Testis (tissue), 3 donors: Measurements from ENCODE around the gene PLXNB1. TPM values are rescaled to one million over a fixed set of nuclear protein-coding genes. Genes with fewer than 3 reads are reported as not detected.

ENCODE experiments used
- DNase-seq: peaks from one replicate; pipeline ENCODE4 v3.0.0-alpha.2; 2019
- H3K27ac ChIP-seq, 2 donors: fragments of 200-600 bp; sonication (generic); one replicate each; pipeline ENCODE4 v1.5.1; 2019
- H3K27me3 ChIP-seq: fragments of 200-600 bp; sonication (generic); one replicate; pipeline ENCODE4 v1.5.1; 2019
- H3K36me3 ChIP-seq: fragments of 200-600 bp; sonication (generic); one replicate; pipeline ENCODE4 v1.5.1; 2017; ENCODE audit warnings: low read depth; ENCODE audit errors: missing control alignments
- H3K4me1 ChIP-seq: fragments of 200-600 bp; sonication (generic); one replicate; pipeline ENCODE4 v1.5.1; 2019
- H3K4me3 ChIP-seq, 2 donors: fragments of 200-600 bp; sonication (generic); one replicate each; pipeline ENCODE4 v1.5.1; 2017 to 2019
- H3K9me3 ChIP-seq: fragments of 200-600 bp; sonication (generic); one replicate; pipeline ENCODE4 v1.5.1; 2017
- POLR2A ChIP-seq: fragments of 450-650 bp; IDR thresholded peaks from one replicate; pipeline ENCODE4 v1.6.1; 2017; ENCODE audit warnings: antibody characterized with exemption, mild to moderate bottlenecking, moderate library complexity
- WGBS, 2 donors: methylation state at CpG; one replicate each; pipeline ENCODE4 v1.1.5; 2018; 5-methylcytosine and 5-hydroxymethylcytosine counted together
- intact Hi-C: fragments of 100-400 bp; cut with DNase I; formaldehyde crosslinking; loops from one replicate; pipeline ENCODE4 v1.15.1; 2023; ENCODE audit warnings: low total_unique reads
- polyA plus RNA-seq: library from polyadenylated mRNA; stranded (reverse); fragments of 350-450 nt; fragmentation: Illumina TruSeq; extraction: RNeasy Lipid Tissue Mini Kit (QIAGEN cat#74804); gene quantifications from one replicate; pipeline ENCODE4 v1.2.3, GENCODE V29; 2014; ENCODE audit warnings: low read depth, low replicate concordance; ENCODE audit not compliant: insufficient read depth
- total RNA-seq, 2 donors: library from RNA; depleted of rRNA; stranded (reverse); fragments of >200 nt; gene quantifications; one replicate each; pipeline ENCODE4 v1.2.3, GENCODE V29; 2016
- TF ChIP-seq, protein P1 (sequence below), 3 experiments: fragments of 450-650 bp in 2 of 3; fragments of 200-600 bp in 1 of 3; sonication (generic) in 1 of 3; IDR thresholded peaks; one replicate each; pipeline ENCODE4 v1.5.1; 2016 to 2019; ENCODE audit warnings: antibody characterized with exemption in 3 of 3, mild to moderate bottlenecking in 2 of 3, moderate library complexity in 1 of 3

Gene PLXNB1
- total and polyA plus RNA-seq, 3 donors from 2014 or later = 41.5 to 79.2 (median 70.2) TPM

DNA sequence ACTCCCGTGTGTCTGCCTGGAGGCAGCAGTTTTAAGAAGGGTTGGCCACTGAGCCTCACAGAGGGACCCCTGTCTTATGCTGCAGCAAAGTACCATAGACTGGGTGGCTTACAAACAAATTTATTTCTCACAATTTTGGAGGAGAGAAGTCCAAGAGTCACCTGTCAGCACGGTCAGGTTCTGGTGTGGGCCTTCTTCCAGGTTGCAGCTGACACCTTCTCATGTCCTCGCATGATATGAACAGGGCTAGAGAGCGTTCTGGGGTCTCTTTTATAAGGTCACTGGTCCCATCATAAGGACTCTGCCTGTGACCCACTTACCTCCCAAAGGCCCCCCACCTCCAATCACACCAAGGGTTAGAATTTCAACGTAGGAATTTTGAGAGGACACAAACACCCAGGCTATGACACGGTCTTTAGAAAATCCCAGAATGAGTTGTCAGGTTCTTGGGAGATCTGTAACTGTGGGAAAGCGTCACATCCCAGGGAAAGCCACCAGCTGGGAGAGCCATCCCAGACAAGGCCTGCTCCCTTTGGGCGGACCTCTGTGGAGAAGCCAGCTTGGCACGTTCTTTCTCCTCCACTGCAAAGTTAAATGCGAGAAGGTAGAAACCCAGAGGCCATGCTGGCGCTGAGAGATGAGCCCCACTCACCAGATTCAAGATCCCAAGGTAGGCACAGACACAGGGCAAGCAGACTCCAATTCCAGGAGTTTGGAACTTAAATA lies 58.1 kb downstream of the PLXNB1 start, which contains the start of gene FBXW12:
TSS of gene FBXW12 (plus strand) at position 569 of the 726 bp plus-strand sequence. CDS start 549 bp downstream, outside the sequence.
- no peak for DNase-seq
- Histone ChIP-seq H3K27me3 (no peaks in the 10 kb centered on the region), H3K36me3 (no peaks in the 10 kb centered on the region), H3K4me1 (peaks cover 6% of the 10 kb centered on the region), H3K4me3 (no peak within 1 kb of the TSS), H3K27ac (no peak within 1 kb of the TSS), H3K9me3 (no peaks in the 10 kb centered on the region)
- 84 to 93% methylated on average over 11 of the region's 11 CpGs for WGBS, 2 donors
- intact Hi-C loops = no loop called here
- TF ChIP-seq, protein P1, sequence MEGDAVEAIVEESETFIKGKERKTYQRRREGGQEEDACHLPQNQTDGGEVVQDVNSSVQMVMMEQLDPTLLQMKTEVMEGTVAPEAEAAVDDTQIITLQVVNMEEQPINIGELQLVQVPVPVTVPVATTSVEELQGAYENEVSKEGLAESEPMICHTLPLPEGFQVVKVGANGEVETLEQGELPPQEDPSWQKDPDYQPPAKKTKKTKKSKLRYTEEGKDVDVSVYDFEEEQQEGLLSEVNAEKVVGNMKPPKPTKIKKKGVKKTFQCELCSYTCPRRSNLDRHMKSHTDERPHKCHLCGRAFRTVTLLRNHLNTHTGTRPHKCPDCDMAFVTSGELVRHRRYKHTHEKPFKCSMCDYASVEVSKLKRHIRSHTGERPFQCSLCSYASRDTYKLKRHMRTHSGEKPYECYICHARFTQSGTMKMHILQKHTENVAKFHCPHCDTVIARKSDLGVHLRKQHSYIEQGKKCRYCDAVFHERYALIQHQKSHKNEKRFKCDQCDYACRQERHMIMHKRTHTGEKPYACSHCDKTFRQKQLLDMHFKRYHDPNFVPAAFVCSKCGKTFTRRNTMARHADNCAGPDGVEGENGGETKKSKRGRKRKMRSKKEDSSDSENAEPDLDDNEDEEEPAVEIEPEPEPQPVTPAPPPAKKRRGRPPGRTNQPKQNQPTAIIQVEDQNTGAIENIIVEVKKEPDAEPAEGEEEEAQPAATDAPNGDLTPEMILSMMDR (IDR thresholded peaks at IDR 0.05) = no peak
- TF ChIP-seq POLR2A = no peak

DNA sequence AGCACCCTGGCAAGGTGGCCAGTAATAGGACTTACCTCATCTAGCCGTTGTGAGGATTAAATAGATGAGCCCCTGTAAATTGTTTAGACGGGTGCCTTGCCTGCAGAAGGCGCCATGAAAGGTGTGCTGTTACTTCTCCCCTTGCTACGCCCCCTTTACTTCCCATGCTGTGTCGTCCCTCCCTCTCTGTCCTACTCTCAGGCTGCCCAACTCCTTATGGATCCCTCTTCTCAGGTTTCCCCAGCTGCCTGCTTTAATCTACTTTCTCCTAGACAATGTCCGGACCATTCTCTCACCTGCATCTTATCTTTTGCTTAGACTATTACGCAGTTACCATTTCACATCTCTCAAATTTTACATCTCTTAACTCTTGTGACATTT lies 59.6 kb downstream of the PLXNB1 start:
- no peak for DNase-seq
- H3K4me3 ChIP-seq = no peak overlapping the region
- TF ChIP-seq POLR2A = no peak
- peaks cover 6% of the 10 kb centered on the region for H3K4me1 ChIP-seq
- WGBS, 2 donors = 81 to 89% methylated on average over 7 of the region's 7 CpGs
- intact Hi-C loops = no loop called here
- no peaks in the 10 kb centered on the region for H3K36me3 ChIP-seq
- H3K9me3 ChIP-seq = no peaks in the 10 kb centered on the region
- H3K27ac ChIP-seq = no peak overlapping the region
- H3K27me3 ChIP-seq = no peaks in the 10 kb centered on the region

DNA sequence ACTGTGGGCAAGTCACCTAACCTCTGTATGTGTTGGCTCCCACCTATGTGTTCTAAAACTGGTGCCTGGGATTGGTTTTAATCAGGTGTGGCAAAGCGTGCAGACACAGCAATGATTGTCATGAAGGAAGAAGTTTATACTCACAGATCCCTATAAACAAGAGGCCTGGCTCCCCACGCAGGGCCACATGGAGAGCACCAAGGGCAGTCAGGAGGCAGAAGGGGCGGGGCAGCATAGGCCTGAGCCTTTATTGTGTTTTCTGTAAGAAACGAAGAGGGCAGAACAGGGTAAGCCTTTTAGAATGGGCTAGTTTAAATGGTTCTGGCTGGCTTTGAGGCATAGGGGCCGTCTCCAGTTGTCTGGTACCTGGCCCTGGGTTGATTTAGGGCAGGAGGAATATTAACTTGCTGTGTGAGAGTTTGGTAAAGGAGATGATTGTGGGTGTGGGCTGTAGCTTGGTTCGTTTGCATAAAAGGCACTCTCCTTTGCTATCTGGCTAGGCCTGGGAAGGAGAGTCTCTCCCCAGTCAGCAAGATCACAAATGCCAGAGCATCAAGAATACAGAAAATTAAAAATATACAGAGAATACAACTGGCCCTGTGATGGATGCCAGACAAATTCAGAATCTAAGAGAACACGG lies 60.1 kb downstream of the PLXNB1 start:
- no peak for DNase-seq
- no peak overlapping the region for H3K4me3 ChIP-seq
- intact Hi-C loops = no loop called here
- no peaks in the 10 kb centered on the region for H3K36me3 ChIP-seq
- H3K9me3 ChIP-seq = no peaks in the 10 kb centered on the region
- no peak overlapping the region for H3K27ac ChIP-seq
- no peak for TF ChIP-seq POLR2A
- TF ChIP-seq, protein P1 (IDR thresholded peaks at IDR 0.05) = no peak
- 73 to 76% methylated on average over 7 of the region's 7 CpGs for WGBS, 2 donors
- no peaks in the 10 kb centered on the region for H3K27me3 ChIP-seq
- peaks cover 6% of the 10 kb centered on the region for H3K4me1 ChIP-seq

DNA sequence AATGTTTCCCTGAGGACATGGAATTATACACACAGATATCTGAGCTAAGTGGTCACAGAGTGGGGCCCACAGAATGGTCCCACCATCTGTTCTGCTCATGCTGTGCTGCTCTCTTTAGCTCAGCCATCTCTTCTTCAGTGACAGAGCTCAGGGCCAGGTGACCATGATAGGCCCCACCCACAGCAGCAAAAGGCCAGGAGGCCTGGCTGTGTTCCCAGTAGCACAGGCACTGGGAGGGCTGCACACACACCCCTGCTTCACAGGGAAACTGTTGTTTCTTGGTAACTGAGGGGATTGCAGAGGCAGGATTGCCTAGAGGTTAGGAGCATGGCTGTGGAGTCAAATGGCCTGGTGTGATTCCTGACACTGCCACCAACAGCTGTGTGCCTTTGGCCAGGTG lies 62.7 kb downstream of the PLXNB1 start:
- Histone ChIP-seq H3K4me3 (no peak overlapping the region), H3K27me3 (no peaks in the 10 kb centered on the region), H3K27ac (no peak overlapping the region), H3K36me3 (no peaks in the 10 kb centered on the region), H3K9me3 (no peaks in the 10 kb centered on the region), H3K4me1 (no peaks in the 10 kb centered on the region)
- intact Hi-C loops = no loop called here
- no peak for TF ChIP-seq POLR2A
- TF ChIP-seq, protein P1 (IDR thresholded peaks at IDR 0.05) = no peak
- no peak for DNase-seq

DNA sequence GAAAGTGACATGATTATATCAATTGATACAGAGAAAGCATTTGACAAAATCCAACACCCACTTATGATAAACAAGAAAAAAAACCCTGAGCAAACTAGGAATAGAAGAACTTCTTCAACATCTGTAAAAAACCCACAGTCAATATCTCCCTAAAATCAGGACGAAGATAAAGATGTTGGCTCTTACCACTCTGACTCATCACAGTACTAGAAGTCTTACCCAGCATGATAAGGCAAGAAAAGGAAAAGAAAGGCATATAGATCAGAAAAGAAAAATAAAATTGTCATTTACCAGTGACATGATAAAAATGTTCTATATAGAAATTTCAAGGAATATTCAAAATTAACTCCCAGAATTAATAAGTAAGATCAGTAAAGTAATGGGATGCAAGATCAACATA lies 65.0 kb downstream of the PLXNB1 start:
- Histone ChIP-seq H3K36me3 (no peaks in the 10 kb centered on the region), H3K4me3 (no peak overlapping the region), H3K27me3 (no peaks in the 10 kb centered on the region), H3K27ac (no peak overlapping the region), H3K9me3 (no peaks in the 10 kb centered on the region), H3K4me1 (no peaks in the 10 kb centered on the region)
- intact Hi-C loops = no loop called here
- 82 to 88% methylated on average over 1 of the region's 1 CpG for WGBS, 2 donors
- no peak for TF ChIP-seq POLR2A
- TF ChIP-seq, protein P1 (IDR thresholded peaks at IDR 0.05) = no peak
- DNase-seq = no peak
